ENCODE data around the gene ZSWIM8. TPM values are rescaled to one million over a fixed set of nuclear protein-coding genes. Genes with fewer than 3 reads are reported as not detected.

Gene ZSWIM8
- total RNA-seq, 1 donor from 2014 or later, result 30.5 TPM

DNA sequence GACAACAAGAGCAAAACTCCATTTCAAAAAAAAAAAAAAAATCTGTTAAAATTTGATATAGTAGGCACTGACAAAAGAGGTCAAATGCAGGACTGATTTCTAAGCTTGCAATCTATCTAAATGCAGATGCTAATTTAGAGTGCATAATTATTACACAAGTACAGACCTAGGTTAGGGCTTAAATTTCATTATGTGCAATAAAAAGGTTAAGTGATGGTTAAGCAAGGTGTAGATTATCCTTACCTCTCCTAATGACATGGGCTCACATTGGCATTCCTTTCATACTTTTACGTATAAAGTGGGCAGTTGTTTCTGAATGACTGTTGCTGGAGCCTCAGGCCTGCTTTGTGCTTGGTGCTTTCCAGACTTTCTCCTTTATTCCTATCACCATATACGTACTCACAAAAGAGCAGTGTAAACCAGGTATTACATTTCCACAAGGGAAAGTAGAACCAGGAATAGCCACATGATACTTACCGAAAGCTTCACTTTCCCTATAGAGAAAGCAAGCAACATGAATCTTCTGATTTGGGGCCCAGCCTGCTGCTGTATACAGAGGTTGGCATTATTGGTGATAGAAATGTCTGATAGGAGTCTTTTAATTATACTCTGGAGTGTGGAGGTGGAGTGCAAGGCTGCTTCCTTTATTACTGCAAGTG, 5.7 kb upstream of the ZSWIM8 start:
- no peak overlapping the region for H3K27ac Mint-ChIP-seq
- peaks cover 28% of the 10 kb centered on the region for H4K20me1 ChIP-seq (ENCODE audit: low read depth)
- H3K4me2 ChIP-seq, result peak overlapping the region; percentile 100
- H3K79me2 ChIP-seq (ENCODE audit: low read depth), result peaks cover 94% of the 10 kb centered on the region
- H3K9me3 Mint-ChIP-seq, result no peaks in the 10 kb centered on the region
- H3K4me1 ChIP-seq, result peaks cover 32% of the 10 kb centered on the region
- H3K4me1 Mint-ChIP-seq, result peaks cover 38% of the 10 kb centered on the region
- no peak for DNase-seq (ENCODE audit: low spot score)
- H3K27me3 Mint-ChIP-seq (ENCODE audit: insufficient read depth, low read depth), result peaks cover 4% of the 10 kb centered on the region
- H3K9ac ChIP-seq, result no peak overlapping the region
- no peaks in the 10 kb centered on the region for H3K9me3 ChIP-seq (ENCODE audit: low read depth)
- no peaks in the 10 kb centered on the region for H3K36me3 ChIP-seq
- TF ChIP-seq EZH2 (IDR thresholded peaks at IDR 0.05) (no peak), EZH2phosphoT487 (IDR thresholded peaks at IDR 0.05) (no peak)
- TF ChIP-seq, protein P1, sequence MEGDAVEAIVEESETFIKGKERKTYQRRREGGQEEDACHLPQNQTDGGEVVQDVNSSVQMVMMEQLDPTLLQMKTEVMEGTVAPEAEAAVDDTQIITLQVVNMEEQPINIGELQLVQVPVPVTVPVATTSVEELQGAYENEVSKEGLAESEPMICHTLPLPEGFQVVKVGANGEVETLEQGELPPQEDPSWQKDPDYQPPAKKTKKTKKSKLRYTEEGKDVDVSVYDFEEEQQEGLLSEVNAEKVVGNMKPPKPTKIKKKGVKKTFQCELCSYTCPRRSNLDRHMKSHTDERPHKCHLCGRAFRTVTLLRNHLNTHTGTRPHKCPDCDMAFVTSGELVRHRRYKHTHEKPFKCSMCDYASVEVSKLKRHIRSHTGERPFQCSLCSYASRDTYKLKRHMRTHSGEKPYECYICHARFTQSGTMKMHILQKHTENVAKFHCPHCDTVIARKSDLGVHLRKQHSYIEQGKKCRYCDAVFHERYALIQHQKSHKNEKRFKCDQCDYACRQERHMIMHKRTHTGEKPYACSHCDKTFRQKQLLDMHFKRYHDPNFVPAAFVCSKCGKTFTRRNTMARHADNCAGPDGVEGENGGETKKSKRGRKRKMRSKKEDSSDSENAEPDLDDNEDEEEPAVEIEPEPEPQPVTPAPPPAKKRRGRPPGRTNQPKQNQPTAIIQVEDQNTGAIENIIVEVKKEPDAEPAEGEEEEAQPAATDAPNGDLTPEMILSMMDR (IDR thresholded peaks at IDR 0.05), result no peak
- H3F3A ChIP-seq (ENCODE audit: low read depth), result peaks cover 39% of the 10 kb centered on the region
- H3K4me3 Mint-ChIP-seq, result peak overlapping the region; percentile 67
- no peak overlapping the region for H2AFZ ChIP-seq (replicated peaks)
- peaks cover 8% of the 10 kb centered on the region for H3K36me3 Mint-ChIP-seq
- no peak overlapping the region for H3K4me3 ChIP-seq
- H3K27ac ChIP-seq, result no peak overlapping the region
- no peaks in the 10 kb centered on the region for H3K27me3 ChIP-seq

DNA sequence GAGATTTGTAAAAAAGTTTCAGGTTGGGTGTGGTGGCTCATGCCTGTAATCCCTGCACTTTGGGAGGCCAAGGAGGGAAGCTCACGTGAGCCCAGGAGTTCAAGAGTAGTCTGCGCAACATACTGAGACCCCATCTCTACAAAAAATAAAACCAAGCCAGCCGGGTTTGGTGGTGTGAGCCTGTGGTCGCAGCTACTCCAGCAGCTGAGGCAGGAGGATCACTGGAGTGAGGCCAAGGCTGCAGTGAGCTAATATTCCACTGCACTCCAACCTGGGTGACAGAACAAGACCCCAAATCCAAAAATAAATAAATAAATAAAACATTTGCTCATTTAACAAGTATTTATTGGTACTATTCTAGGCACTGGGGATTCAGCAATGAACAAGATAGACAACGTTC, 5.1 kb upstream of the ZSWIM8 start:
- Histone ChIP-seq H3K27me3 (no peaks in the 10 kb centered on the region), H3K4me3 (no peak overlapping the region), H3K27ac (no peak overlapping the region)

DNA sequence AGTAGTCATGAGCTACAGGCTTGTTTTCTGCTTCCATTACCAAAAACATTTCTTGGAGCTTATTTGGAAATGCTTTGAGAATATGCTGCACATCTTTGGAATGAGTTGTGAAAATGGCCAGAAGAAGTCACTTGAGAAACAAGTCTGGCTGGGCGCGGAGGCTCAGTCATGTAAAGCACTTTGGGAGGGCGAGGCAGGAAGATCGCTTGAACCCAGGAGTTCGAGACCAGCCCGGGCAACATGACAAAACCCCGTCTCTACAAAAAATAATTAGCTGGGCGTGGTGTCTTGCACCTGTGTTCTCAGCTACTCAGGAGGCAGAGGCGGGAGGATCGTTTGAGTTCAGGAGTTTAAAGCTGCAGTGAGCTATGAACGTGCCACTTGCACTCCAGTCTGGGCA, 4.4 kb upstream of the ZSWIM8 start:
- Mint-ChIP-seq H3K36me3 (peaks cover 4% of the 10 kb centered on the region), H3K27ac (no peak overlapping the region), H3K4me3 (peak overlapping the region; percentile 97), H3K27me3 (ENCODE audit: insufficient read depth, low read depth) (peaks cover 4% of the 10 kb centered on the region), H3K9me3 (no peaks in the 10 kb centered on the region), H3K4me1 (peaks cover 34% of the 10 kb centered on the region)
- Histone ChIP-seq H4K20me1 (ENCODE audit: low read depth) (peaks cover 21% of the 10 kb centered on the region), H3K9ac (peak overlapping the region; percentile 81), H3K36me3 (no peaks in the 10 kb centered on the region), H3K4me1 (peaks cover 21% of the 10 kb centered on the region), H3K4me2 (peak overlapping the region; percentile 100), H3K4me3 (peak overlapping the region; percentile 65), H3K27me3 (no peaks in the 10 kb centered on the region), H2AFZ (replicated peaks) (no peak overlapping the region), H3K9me3 (ENCODE audit: low read depth) (no peaks in the 10 kb centered on the region), H3K27ac (no peak overlapping the region), H3K79me2 (ENCODE audit: low read depth) (peaks cover 84% of the 10 kb centered on the region), H3F3A (ENCODE audit: low read depth) (peaks cover 38% of the 10 kb centered on the region)
- TF ChIP-seq, protein P1 (IDR thresholded peaks at IDR 0.05), result no peak
- TF ChIP-seq EZH2 (IDR thresholded peaks at IDR 0.05) (no peak), EZH2phosphoT487 (IDR thresholded peaks at IDR 0.05) (no peak)
- no peak for DNase-seq (ENCODE audit: low spot score)

More for the DNA sequence above, 5.1 kb upstream of the ZSWIM8 start:
- peaks cover 23% of the 10 kb centered on the region for H4K20me1 ChIP-seq (ENCODE audit: low read depth)
- Mint-ChIP-seq H3K27me3 (ENCODE audit: insufficient read depth, low read depth) (peaks cover 4% of the 10 kb centered on the region), H3K36me3 (peaks cover 8% of the 10 kb centered on the region), H3K4me1 (peaks cover 39% of the 10 kb centered on the region), H3K27ac (no peak overlapping the region), H3K9me3 (no peaks in the 10 kb centered on the region), H3K4me3 (peak overlapping the region; percentile 97)
- peaks cover 38% of the 10 kb centered on the region for H3F3A ChIP-seq (ENCODE audit: low read depth)
- TF ChIP-seq, protein P1 (IDR thresholded peaks at IDR 0.05), result no peak
- TF ChIP-seq EZH2 (IDR thresholded peaks at IDR 0.05) (no peak), EZH2phosphoT487 (IDR thresholded peaks at IDR 0.05) (no peak)
- H3K4me1 ChIP-seq, result peaks cover 26% of the 10 kb centered on the region
- H3K9ac ChIP-seq, result no peak overlapping the region
- no peak overlapping the region for H2AFZ ChIP-seq (replicated peaks)
- no peaks in the 10 kb centered on the region for H3K9me3 ChIP-seq (ENCODE audit: low read depth)
- H3K36me3 ChIP-seq, result no peaks in the 10 kb centered on the region
- DNase-seq (ENCODE audit: low spot score), result no peak
- H3K79me2 ChIP-seq (ENCODE audit: low read depth), result peaks cover 91% of the 10 kb centered on the region
- H3K4me2 ChIP-seq, result peak overlapping the region; percentile 100
